Effector CD8-positive, alpha-beta T cell (primary cell): ENCODE measurements around the gene MSI2.

ENCODE experiments used
- DNase-seq: peaks from one replicate; lab custom pipeline; 2025; lab: John Stamatoyannopoulos, UW

The MSI2 gene

GRCh38 chr17:57599271-57600045, 343.1 kb downstream of the MSI2 start:
- no peak for DNase-seq

GRCh38 chr17:57600074-57600473, 343.8 kb downstream of the MSI2 start:
- DNase-seq, result no peak

- DNase-seq, result no peak
Observed at GRCh38 chr17:57601143-57601735, 344.9 kb downstream of the MSI2 start.

- no peak for DNase-seq
Observed at GRCh38 chr17:57602896-57603295, 346.6 kb downstream of the MSI2 start.

- DNase-seq, result no peak
Observed at GRCh38 chr17:57603546-57603945, 347.2 kb downstream of the MSI2 start.

- peak; percentile 48 for DNase-seq
Observed at GRCh38 chr17:57603978-57604377, 347.7 kb downstream of the MSI2 start.

GRCh38 chr17:57604771-57605674, 348.7 kb downstream of the MSI2 start:
- peak; percentile 18 for DNase-seq

GRCh38 chr17:57605675-57606105, 349.4 kb downstream of the MSI2 start:
- no peak for DNase-seq

- no peak for DNase-seq
Observed at GRCh38 chr17:57606111-57606875, 350.0 kb downstream of the MSI2 start.

- DNase-seq, result no peak
Observed at GRCh38 chr17:57607553-57608120, 351.3 kb downstream of the MSI2 start.

GRCh38 chr17:57608369-57609124, 352.2 kb downstream of the MSI2 start:
- no peak for DNase-seq

- DNase-seq, result no peak
Observed at GRCh38 chr17:57609125-57609877, 353.0 kb downstream of the MSI2 start.

- DNase-seq, result no peak
Observed at GRCh38 chr17:57609878-57610270, 353.6 kb downstream of the MSI2 start.

- no peak for DNase-seq
Observed at GRCh38 chr17:57612202-57613071, 356.1 kb downstream of the MSI2 start.

- no peak for DNase-seq
Observed at GRCh38 chr17:57614742-57615141, 358.4 kb downstream of the MSI2 start.

GRCh38 chr17:57615836-57616757, 359.8 kb downstream of the MSI2 start:
- no peak for DNase-seq

GRCh38 chr17:57617218-57617617, 360.9 kb downstream of the MSI2 start:
- DNase-seq, result no peak
